Measurements from ENCODE around the gene CHST15. TPM values are rescaled to one million over a fixed set of nuclear protein-coding genes. Genes with fewer than 3 reads are reported as not detected.
A peak's percentile ranks its signal among the peaks of the same experiment; 100 is the strongest.

Gene CHST15
- total and polyA plus RNA-seq, 8 donors = 13.7 to 53.3 (median 17.1) TPM

DNA sequence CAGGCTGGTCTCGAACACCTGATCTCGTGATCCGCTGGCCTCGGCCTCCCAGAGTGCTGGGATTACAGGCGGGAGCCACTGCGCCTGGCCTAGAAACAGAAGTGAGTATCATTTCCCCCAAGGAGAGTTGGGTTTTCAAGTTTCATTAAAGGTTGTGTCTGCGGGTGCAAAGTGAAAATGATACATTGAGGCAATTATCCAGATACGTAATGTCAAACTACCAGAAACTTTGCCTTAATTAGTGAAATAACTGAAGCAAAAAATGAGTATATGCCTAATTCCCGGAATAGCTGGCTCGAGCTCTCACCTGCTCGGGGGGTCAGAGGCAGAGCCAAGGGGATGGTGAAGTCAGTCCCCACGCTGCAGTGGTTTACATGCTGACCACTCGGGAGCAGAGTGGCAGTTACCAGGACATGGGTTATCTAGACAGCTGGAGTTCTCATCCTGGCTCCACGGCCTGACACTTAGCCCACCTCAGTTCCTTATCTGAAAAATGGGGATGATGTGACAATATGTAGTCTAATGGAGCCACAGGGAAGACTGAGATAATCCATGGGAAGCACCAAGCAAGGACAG is 25.5 kb downstream of the CHST15 start:
- Histone ChIP-seq H3K4me3 (no peak overlapping the region), H3K27me3 (no peaks in the 10 kb centered on the region), H3K27ac (peak overlapping the region in 1 of 2 donors; percentile 71), H3K36me3 (no peaks in the 10 kb centered on the region), H3K9me3 (no peaks in the 10 kb centered on the region), H3K4me1 (peaks cover 19 to 63% of the 10 kb centered on the region in 2 donors)
- ATAC-seq (no peak), DNase-seq (no peak)
- TF ChIP-seq, protein P1, sequence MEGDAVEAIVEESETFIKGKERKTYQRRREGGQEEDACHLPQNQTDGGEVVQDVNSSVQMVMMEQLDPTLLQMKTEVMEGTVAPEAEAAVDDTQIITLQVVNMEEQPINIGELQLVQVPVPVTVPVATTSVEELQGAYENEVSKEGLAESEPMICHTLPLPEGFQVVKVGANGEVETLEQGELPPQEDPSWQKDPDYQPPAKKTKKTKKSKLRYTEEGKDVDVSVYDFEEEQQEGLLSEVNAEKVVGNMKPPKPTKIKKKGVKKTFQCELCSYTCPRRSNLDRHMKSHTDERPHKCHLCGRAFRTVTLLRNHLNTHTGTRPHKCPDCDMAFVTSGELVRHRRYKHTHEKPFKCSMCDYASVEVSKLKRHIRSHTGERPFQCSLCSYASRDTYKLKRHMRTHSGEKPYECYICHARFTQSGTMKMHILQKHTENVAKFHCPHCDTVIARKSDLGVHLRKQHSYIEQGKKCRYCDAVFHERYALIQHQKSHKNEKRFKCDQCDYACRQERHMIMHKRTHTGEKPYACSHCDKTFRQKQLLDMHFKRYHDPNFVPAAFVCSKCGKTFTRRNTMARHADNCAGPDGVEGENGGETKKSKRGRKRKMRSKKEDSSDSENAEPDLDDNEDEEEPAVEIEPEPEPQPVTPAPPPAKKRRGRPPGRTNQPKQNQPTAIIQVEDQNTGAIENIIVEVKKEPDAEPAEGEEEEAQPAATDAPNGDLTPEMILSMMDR (IDR thresholded peaks at IDR 0.05) = no peak
- intact Hi-C loops (cut with DNase I) = no loop called here

DNA sequence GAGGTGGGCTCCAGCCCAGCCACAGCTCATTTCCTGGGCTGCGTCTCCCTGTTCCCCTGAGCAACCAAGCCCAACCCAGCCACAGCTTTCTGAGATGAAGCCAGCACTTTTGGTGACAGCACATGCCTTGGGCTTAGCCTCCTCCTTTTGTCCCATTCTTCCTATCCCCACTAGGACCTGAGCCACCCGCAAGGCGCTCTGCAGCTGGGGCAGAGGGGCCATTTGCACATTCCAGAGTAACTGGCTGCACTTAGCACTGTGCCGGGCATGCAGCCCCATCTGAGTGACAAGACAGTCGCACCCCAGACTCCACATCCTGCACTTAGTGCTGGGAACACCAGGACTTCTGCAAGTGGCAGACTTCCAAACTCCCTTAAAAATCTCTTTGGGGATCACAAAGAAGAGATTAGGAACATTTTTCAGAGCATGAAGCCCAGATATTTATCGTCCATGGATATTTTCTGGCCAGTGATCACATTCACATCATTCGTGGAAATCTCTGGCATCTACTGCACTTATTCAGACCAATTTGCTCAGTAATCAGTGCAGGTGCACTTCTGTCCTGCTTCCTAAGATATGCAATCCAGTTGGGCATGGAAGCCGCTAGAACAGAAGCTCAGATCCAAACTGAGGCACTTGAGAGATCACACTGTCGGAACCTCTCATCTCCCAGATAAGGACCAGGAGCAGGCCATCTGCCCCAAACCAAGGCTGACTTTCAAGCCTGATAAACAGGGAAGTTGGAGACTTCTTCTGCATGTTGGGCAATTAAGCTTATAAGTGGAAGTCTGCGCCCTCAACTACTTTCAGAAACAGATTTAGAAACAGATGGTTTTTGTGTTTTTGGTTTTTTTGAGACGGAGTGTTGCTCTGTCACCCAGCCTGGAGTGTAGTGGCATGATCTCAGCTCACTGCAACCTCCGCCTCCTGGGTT is 26.4 kb downstream of the CHST15 start:
- DNase-seq (no peak), ATAC-seq (no peak)
- Histone ChIP-seq H3K4me3 (no peak overlapping the region), H3K4me1 (peaks cover 19 to 64% of the 10 kb centered on the region in 2 donors), H3K36me3 (no peaks in the 10 kb centered on the region), H3K27me3 (no peaks in the 10 kb centered on the region), H3K27ac (peak overlapping the region in 1 of 2 donors; percentile 71), H3K9me3 (no peaks in the 10 kb centered on the region)
- TF ChIP-seq, protein P1 (IDR thresholded peaks at IDR 0.05) = no peak
- intact Hi-C loops (cut with DNase I) = no loop called here

DNA sequence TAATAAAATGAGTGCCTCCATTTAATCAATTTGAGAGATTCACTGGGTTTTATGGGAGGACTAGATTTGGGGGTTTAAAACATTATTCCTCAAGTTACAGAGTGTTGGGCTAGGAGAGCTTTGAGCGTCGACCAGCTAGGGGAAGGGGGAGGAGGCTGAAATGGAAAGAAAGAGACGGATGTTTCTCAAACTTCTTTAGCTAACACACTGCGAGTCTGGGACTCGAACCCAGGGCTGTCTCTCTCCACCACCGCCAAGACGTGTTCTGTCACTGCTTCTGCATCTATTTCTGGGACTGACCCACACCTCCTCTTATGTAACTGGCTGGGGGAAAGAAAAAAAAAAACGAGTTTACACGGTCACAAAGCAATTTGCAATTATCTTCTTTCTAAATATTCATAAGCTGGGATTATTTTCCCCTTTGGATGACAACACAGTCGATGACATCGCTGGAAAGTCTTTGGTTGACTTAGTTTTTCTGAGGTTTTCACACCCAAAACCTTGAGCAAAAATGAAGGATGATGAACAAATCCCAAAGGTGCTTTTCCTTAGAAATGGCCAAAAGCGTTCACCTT is 27.2 kb downstream of the CHST15 start:
- DNase-seq (no peak), ATAC-seq (no peak)
- Histone ChIP-seq H3K36me3 (no peaks in the 10 kb centered on the region), H3K27me3 (no peaks in the 10 kb centered on the region), H3K4me3 (no peak overlapping the region), H3K9me3 (no peaks in the 10 kb centered on the region), H3K27ac (no peak overlapping the region), H3K4me1 (peaks cover 19 to 64% of the 10 kb centered on the region in 2 donors)
- intact Hi-C loops (cut with DNase I) = no loop called here
- TF ChIP-seq, protein P1 (IDR thresholded peaks at IDR 0.05) = no peak

DNA sequence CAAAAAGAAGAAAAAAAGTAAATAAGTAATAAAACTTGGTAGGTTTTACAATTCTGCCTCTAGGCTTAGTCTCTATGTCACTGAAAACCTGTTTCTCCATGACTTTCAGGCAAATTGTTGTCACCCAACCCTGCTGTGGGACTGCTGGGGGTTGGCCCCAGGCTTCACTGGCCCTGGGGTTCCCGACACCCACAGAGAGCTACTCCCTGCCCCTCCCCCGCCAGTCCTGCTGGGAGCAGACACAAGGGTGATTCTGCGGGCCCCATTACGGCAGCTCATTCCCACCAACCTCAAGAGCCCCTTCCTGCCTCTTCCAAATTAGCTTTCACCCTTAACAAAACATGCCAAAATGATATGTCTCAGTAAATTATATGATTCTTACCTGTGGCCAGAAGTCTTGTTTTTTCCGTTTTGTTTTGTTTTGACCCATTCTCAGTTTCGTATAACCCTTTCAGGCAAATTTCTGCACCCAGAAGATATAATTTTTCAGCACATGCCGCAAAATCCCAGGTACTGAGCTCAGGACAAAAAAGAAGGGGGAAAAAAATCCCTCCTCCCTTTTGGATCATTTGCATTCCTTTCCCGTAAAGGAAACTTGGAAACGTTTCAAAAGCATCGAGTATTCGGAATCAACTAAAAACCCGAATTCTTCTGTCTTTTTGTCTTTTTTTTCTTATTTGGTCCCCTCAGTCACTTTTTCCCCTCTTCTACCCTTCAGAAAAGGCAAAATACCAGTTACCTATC is 27.8 kb downstream of the CHST15 start:
- H3K27ac ChIP-seq = peak overlapping the region in 1 of 2 donors; percentile 28
- intact Hi-C loops (cut with DNase I) = no loop called here
- H3K4me3 ChIP-seq = peak overlapping the region in 1 of 2 donors; percentile 21
- H3K27me3 ChIP-seq = no peaks in the 10 kb centered on the region
- ATAC-seq (peak; percentile 10), DNase-seq (no peak)
- H3K9me3 ChIP-seq = no peaks in the 10 kb centered on the region
- no peaks in the 10 kb centered on the region for H3K36me3 ChIP-seq
- H3K4me1 ChIP-seq = peaks cover 19 to 64% of the 10 kb centered on the region in 2 donors
- TF ChIP-seq, protein P1 (IDR thresholded peaks at IDR 0.05) = no peak
